Mesenchymal stem cell (in vitro differentiated cells and primary cell): ENCODE results near the gene P2RX5. TPM values are rescaled to one million over a fixed set of nuclear protein-coding genes. Genes with fewer than 3 reads are reported as not detected.

Experiments
- DNase-seq: peaks from one replicate; pipeline ENCODE4 v3.0.0-alpha.2; 2013
- H2AFZ ChIP-seq: one replicate; pipeline ENCODE4 v1.6.1; 2013; ENCODE audit warnings: low read depth, mild to moderate bottlenecking, control low read depth, inconsistent platforms, low read length, moderate library complexity
- H2AK5ac ChIP-seq: 2 replicates; pipeline ENCODE4 v1.6.1; 2013; ENCODE audit warnings: low read length, moderate library complexity, mild to moderate bottlenecking, inconsistent platforms; ENCODE audit not compliant: severe bottlenecking
- H2BK120ac ChIP-seq: one replicate; pipeline ENCODE4 v1.6.1; 2013; ENCODE audit warnings: low read depth, mild to moderate bottlenecking, inconsistent platforms, low read length, moderate library complexity
- H2BK12ac ChIP-seq, 2 experiments: one replicate each; pipeline ENCODE4 v1.6.1; 2013; ENCODE audit warnings: inconsistent platforms in 2 of 2, low read length in 2 of 2, mild to moderate bottlenecking in 2 of 2, moderate library complexity in 2 of 2, control low read depth in 1 of 2
- H2BK15ac ChIP-seq: one replicate; pipeline ENCODE4 v1.6.1; 2013; ENCODE audit warnings: mild to moderate bottlenecking, low read depth, inconsistent platforms; ENCODE audit not compliant: poor library complexity, severe bottlenecking
- H2BK5ac ChIP-seq: 2 replicates; pipeline ENCODE4 v1.6.1; 2013; ENCODE audit warnings: low read depth, mild to moderate bottlenecking, low read length, control low read depth, inconsistent platforms; ENCODE audit not compliant: poor library complexity, severe bottlenecking
- H3K14ac ChIP-seq, 2 experiments: one replicate each; pipeline ENCODE4 v1.6.1; 2013; ENCODE audit warnings: inconsistent platforms in 2 of 2, low read length in 2 of 2, control low read depth in 1 of 2, mild to moderate bottlenecking in 1 of 2, moderate library complexity in 1 of 2
- H3K18ac ChIP-seq, 2 experiments: one replicate each; pipeline ENCODE4 v1.6.1; 2013; ENCODE audit warnings: inconsistent platforms in 2 of 2, low read length in 2 of 2, control low read depth in 1 of 2, low read depth in 1 of 2, mild to moderate bottlenecking in 1 of 2
- H3K23ac ChIP-seq, 2 experiments: one replicate each; pipeline ENCODE4 v1.6.1; 2013; ENCODE audit warnings: inconsistent platforms in 2 of 2, low read length in 2 of 2, mild to moderate bottlenecking in 2 of 2, moderate library complexity in 2 of 2, control low read depth in 1 of 2
- H3K27ac ChIP-seq: 2 replicates; pipeline ENCODE4 v1.5.1; 2013; ENCODE audit warnings: mild to moderate bottlenecking, moderate library complexity, low read length, control low read depth, inconsistent platforms; ENCODE audit not compliant: poor library complexity, severe bottlenecking
- H3K27me3 ChIP-seq, 2 experiments: 2 replicates each; pipeline versions ENCODE4 v1.6.1 to v1.7.0; 2013; ENCODE audit warnings: low read length in 2 of 2, mild to moderate bottlenecking in 2 of 2, moderate library complexity in 2 of 2, control low read depth in 1 of 2, inconsistent platforms in 1 of 2; ENCODE audit not compliant: control insufficient read depth in 1 of 2, insufficient read depth in 1 of 2
- H3K36me3 ChIP-seq, 2 experiments: 2 replicates each; pipeline versions ENCODE4 v1.6.1 to v1.7.0; 2013; ENCODE audit warnings: low read length in 2 of 2, control low read depth in 1 of 2, inconsistent platforms in 1 of 2, low read depth in 1 of 2, mild to moderate bottlenecking in 1 of 2; ENCODE audit not compliant: insufficient read depth in 2 of 2, control insufficient read depth in 1 of 2
- H3K4ac ChIP-seq, 2 experiments: one replicate each; pipeline ENCODE4 v1.6.1; 2013; ENCODE audit warnings: inconsistent platforms in 2 of 2, low read length in 2 of 2, mild to moderate bottlenecking in 2 of 2, moderate library complexity in 2 of 2, control low read depth in 1 of 2, low read depth in 1 of 2
- H3K4me1 ChIP-seq: 2 replicates; pipeline ENCODE4 v1.6.1; 2013; ENCODE audit warnings: low read depth, low read length, control low read depth; ENCODE audit not compliant: control insufficient read depth, insufficient read depth
- H3K4me2 ChIP-seq: 2 replicates; pipeline ENCODE4 v1.6.1; 2013; ENCODE audit warnings: low read length, mild to moderate bottlenecking, inconsistent platforms; ENCODE audit not compliant: poor library complexity, severe bottlenecking
- H3K4me3 ChIP-seq, 2 experiments: 2 replicates each; pipeline versions ENCODE4 v1.5.1 to v1.7.0; 2013; ENCODE audit warnings: low read length in 2 of 2, mild to moderate bottlenecking in 2 of 2, control low read depth in 1 of 2, low read depth in 1 of 2; ENCODE audit not compliant: insufficient read depth in 1 of 2
- H3K79me1 ChIP-seq: replicated peaks from 2 replicates; pipeline ENCODE4 v1.6.1; 2013; ENCODE audit warnings: mild to moderate bottlenecking, control low read depth, low read length, inconsistent platforms; ENCODE audit not compliant: poor library complexity, severe bottlenecking
- H3K9ac ChIP-seq: 2 replicates; pipeline ENCODE4 v1.7.0; 2013; ENCODE audit warnings: mild to moderate bottlenecking, low read length, moderate library complexity
- H3K9me3 ChIP-seq: 2 replicates; pipeline ENCODE4 v1.7.0; 2013; ENCODE audit warnings: mild to moderate bottlenecking, low read length; ENCODE audit not compliant: control insufficient read depth
- H4K8ac ChIP-seq: one replicate; pipeline ENCODE4 v1.6.1; 2013; ENCODE audit warnings: inconsistent platforms, mild to moderate bottlenecking, low read length, moderate library complexity
- H4K91ac ChIP-seq: one replicate; pipeline ENCODE4 v1.6.1; 2013; ENCODE audit warnings: mild to moderate bottlenecking, low read length, inconsistent platforms
- WGBS: methylation state at CpG from one replicate; pipeline ENCODE4 v1.1.7; 2013; ENCODE audit warnings: mixed read lengths; 5-methylcytosine and 5-hydroxymethylcytosine counted together
- polyA plus RNA-seq, 2 experiments: library from polyadenylated mRNA; stranded (reverse); fragments of 200-250 nt; gene quantifications; one replicate each; pipeline ENCODE4 v1.2.3, GENCODE V29; 2013

P2RX5 gene
- 0.35 TPM for polyA plus RNA-seq (2013, experiment 1 of 2)
- polyA plus RNA-seq (2013, experiment 2 of 2): 0.30 TPM

- H3K79me1 ChIP-seq: no peaks in the 10 kb centered on the region
- peaks cover 6% of the 10 kb centered on the region for H3K9me3 ChIP-seq
- peak within 1 kb of the TSS; percentile 21 for H2AFZ ChIP-seq
- no peak within 1 kb of the TSS for H3K27ac ChIP-seq
- DNase-seq: peak; percentile 38
- H3K9ac ChIP-seq: no peak within 1 kb of the TSS
- H2BK120ac ChIP-seq: no peak within 1 kb of the TSS
- peaks cover 15% of the 10 kb centered on the region for H3K4me1 ChIP-seq
- no peak within 1 kb of the TSS for H2BK15ac ChIP-seq
- no peak within 1 kb of the TSS for H4K8ac ChIP-seq
- H3K4me2 ChIP-seq: peak within 1 kb of the TSS; percentile 98
- no peak within 1 kb of the TSS for H3K18ac ChIP-seq
- H3K4ac ChIP-seq: no peak within 1 kb of the TSS
- under 1% methylated on average over 44 of the region's 65 CpGs for WGBS
- H2BK12ac ChIP-seq: no peak within 1 kb of the TSS
- H3K27me3 ChIP-seq: peaks cover 46 to 47% of the 10 kb centered on the region in 2 experiments
- no peak within 1 kb of the TSS for H2BK5ac ChIP-seq
- peak within 1 kb of the TSS in 1 of 2 experiments; percentile 43 for H3K23ac ChIP-seq
- H3K36me3 ChIP-seq: no peaks in the 10 kb centered on the region
- H2AK5ac ChIP-seq: no peak within 1 kb of the TSS
- H3K4me3 ChIP-seq: peak within 1 kb of the TSS; percentile 59 to 77
- H3K14ac ChIP-seq: no peak within 1 kb of the TSS
- no peak within 1 kb of the TSS for H4K91ac ChIP-seq
Observed at GRCh38 chr17:3695723-3696411, at the start of gene P2RX5. TSS of gene P2RX5 (minus strand) at chr17:3696155. CDS start at chr17:3696005, 150 bp downstream.

- H3K9me3 ChIP-seq: no peaks in the 10 kb centered on the region
- peaks cover 2 to 40% of the 10 kb centered on the region in 2 experiments for H3K27me3 ChIP-seq
- H3K4ac ChIP-seq: no peak overlapping the region
- no peak overlapping the region for H3K23ac ChIP-seq
- no peak overlapping the region for H3K4me3 ChIP-seq
- no peaks in the 10 kb centered on the region for H3K79me1 ChIP-seq
- H2AK5ac ChIP-seq: no peak overlapping the region
- no peak for DNase-seq
- no peak overlapping the region for H4K8ac ChIP-seq
- H3K18ac ChIP-seq: no peak overlapping the region
- no peak overlapping the region for H3K27ac ChIP-seq
- H3K4me2 ChIP-seq: no peak overlapping the region
- no peak overlapping the region for H2BK12ac ChIP-seq
- no peaks in the 10 kb centered on the region for H3K36me3 ChIP-seq
- H2BK120ac ChIP-seq: no peak overlapping the region
- H3K4me1 ChIP-seq: no peaks in the 10 kb centered on the region
- WGBS: 91% methylated on average over 10 of the region's 10 CpGs
- H4K91ac ChIP-seq: no peak overlapping the region
- no peak overlapping the region for H2BK15ac ChIP-seq
- H3K9ac ChIP-seq: no peak overlapping the region
- H2BK5ac ChIP-seq: no peak overlapping the region
- no peak overlapping the region for H3K14ac ChIP-seq
- no peak overlapping the region for H2AFZ ChIP-seq
Observed at GRCh38 chr17:3745071-3745470, 49.1 kb upstream of the P2RX5 start.

- Histone ChIP-seq H3K4me2 (no peak overlapping the region), H3K27me3 (peaks cover 0 to 49% of the 10 kb centered on the region in 2 experiments), H2AK5ac (no peak overlapping the region), H3K9ac (no peak overlapping the region), H4K91ac (no peak overlapping the region), H2BK120ac (no peak overlapping the region), H3K4me1 (no peaks in the 10 kb centered on the region), H3K23ac (no peak overlapping the region), H2BK5ac (no peak overlapping the region), H3K18ac (no peak overlapping the region), H3K27ac (no peak overlapping the region), H3K4ac (no peak overlapping the region), H3K9me3 (no peaks in the 10 kb centered on the region), H3K36me3 (no peaks in the 10 kb centered on the region), H3K4me3 (no peak overlapping the region), H3K79me1 (no peaks in the 10 kb centered on the region), H2BK15ac (no peak overlapping the region), H3K14ac (no peak overlapping the region), H4K8ac (no peak overlapping the region), H2BK12ac (no peak overlapping the region), H2AFZ (no peak overlapping the region)
- DNase-seq: peak; percentile 18
- WGBS: 54% methylated on average over 2 of the region's 3 CpGs
Observed at GRCh38 chr17:3744014-3744413, 48.1 kb upstream of the P2RX5 start.

- no peak overlapping the region for H4K8ac ChIP-seq
- no peak overlapping the region for H3K27ac ChIP-seq
- H3K18ac ChIP-seq: no peak overlapping the region
- no peak overlapping the region for H3K4ac ChIP-seq
- no peak overlapping the region for H3K4me2 ChIP-seq
- H2BK120ac ChIP-seq: no peak overlapping the region
- no peak overlapping the region for H2AK5ac ChIP-seq
- peaks cover 9% of the 10 kb centered on the region for H3K4me1 ChIP-seq
- no peak overlapping the region for H3K9ac ChIP-seq
- peaks cover 0 to 39% of the 10 kb centered on the region in 2 experiments for H3K27me3 ChIP-seq
- WGBS: 79% methylated on average over 11 of the region's 14 CpGs
- H2BK15ac ChIP-seq: no peak overlapping the region
- no peak overlapping the region for H2AFZ ChIP-seq
- H4K91ac ChIP-seq: no peak overlapping the region
- no peak overlapping the region for H3K14ac ChIP-seq
- no peak overlapping the region for H2BK12ac ChIP-seq
- no peak for DNase-seq
- H3K4me3 ChIP-seq: no peak overlapping the region
- no peaks in the 10 kb centered on the region for H3K79me1 ChIP-seq
- H2BK5ac ChIP-seq: no peak overlapping the region
- no peaks in the 10 kb centered on the region for H3K36me3 ChIP-seq
- H3K23ac ChIP-seq: no peak overlapping the region
- H3K9me3 ChIP-seq: no peaks in the 10 kb centered on the region
Observed at GRCh38 chr17:3740611-3741073, 44.7 kb upstream of the P2RX5 start.
